ENCODE measurements around the gene MC5R.

DNA sequence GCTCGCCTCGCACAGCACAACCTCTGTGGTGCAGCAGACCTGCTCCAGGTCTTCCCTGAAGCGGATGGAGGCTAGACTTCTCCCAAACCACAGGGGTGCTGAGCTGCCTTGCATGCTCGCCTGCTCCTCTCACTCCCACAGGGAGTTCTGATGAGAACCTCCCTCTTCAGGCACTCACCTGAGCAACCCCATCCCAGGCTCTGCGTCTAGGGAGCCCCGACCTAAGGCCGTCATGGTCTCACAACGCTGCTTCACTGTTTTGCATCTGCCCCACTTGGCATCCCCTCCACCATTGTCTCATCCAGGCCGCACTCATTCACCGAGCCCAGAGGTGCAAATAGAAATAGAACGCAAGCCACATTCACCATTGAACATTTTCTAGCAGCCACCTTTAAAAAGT lies 24.6 kb upstream of the MC5R start:
- TF ChIP-seq GABPA (IDR thresholded peaks at IDR 0.05; ENCODE audit: low read depth), result no peak
- TF ChIP-seq, protein P1, sequence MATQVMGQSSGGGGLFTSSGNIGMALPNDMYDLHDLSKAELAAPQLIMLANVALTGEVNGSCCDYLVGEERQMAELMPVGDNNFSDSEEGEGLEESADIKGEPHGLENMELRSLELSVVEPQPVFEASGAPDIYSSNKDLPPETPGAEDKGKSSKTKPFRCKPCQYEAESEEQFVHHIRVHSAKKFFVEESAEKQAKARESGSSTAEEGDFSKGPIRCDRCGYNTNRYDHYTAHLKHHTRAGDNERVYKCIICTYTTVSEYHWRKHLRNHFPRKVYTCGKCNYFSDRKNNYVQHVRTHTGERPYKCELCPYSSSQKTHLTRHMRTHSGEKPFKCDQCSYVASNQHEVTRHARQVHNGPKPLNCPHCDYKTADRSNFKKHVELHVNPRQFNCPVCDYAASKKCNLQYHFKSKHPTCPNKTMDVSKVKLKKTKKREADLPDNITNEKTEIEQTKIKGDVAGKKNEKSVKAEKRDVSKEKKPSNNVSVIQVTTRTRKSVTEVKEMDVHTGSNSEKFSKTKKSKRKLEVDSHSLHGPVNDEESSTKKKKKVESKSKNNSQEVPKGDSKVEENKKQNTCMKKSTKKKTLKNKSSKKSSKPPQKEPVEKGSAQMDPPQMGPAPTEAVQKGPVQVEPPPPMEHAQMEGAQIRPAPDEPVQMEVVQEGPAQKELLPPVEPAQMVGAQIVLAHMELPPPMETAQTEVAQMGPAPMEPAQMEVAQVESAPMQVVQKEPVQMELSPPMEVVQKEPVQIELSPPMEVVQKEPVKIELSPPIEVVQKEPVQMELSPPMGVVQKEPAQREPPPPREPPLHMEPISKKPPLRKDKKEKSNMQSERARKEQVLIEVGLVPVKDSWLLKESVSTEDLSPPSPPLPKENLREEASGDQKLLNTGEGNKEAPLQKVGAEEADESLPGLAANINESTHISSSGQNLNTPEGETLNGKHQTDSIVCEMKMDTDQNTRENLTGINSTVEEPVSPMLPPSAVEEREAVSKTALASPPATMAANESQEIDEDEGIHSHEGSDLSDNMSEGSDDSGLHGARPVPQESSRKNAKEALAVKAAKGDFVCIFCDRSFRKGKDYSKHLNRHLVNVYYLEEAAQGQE (IDR thresholded peaks at IDR 0.05; ENCODE audit: low read depth, low read length), result no peak
- no peak for TF ChIP-seq SIN3A (IDR thresholded peaks at IDR 0.05; ENCODE audit: borderline replicate concordance, low read depth, low read length)
- no peak for TF ChIP-seq EZH2phosphoT487 (IDR thresholded peaks at IDR 0.05; ENCODE audit: borderline replicate concordance, low read depth)
- TF ChIP-seq, protein P2, sequence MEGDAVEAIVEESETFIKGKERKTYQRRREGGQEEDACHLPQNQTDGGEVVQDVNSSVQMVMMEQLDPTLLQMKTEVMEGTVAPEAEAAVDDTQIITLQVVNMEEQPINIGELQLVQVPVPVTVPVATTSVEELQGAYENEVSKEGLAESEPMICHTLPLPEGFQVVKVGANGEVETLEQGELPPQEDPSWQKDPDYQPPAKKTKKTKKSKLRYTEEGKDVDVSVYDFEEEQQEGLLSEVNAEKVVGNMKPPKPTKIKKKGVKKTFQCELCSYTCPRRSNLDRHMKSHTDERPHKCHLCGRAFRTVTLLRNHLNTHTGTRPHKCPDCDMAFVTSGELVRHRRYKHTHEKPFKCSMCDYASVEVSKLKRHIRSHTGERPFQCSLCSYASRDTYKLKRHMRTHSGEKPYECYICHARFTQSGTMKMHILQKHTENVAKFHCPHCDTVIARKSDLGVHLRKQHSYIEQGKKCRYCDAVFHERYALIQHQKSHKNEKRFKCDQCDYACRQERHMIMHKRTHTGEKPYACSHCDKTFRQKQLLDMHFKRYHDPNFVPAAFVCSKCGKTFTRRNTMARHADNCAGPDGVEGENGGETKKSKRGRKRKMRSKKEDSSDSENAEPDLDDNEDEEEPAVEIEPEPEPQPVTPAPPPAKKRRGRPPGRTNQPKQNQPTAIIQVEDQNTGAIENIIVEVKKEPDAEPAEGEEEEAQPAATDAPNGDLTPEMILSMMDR (IDR thresholded peaks at IDR 0.05), result no peak
